Colonic mucosa (tissue), 4 donors: ENCODE data around the gene RNF14. TPM values are rescaled to one million over a fixed set of nuclear protein-coding genes. Genes with fewer than 3 reads are reported as not detected.

Experiments used
- DNase-seq: peaks from one replicate; pipeline ENCODE4 v3.0.0-alpha.2; 2020
- H3K27ac ChIP-seq: fragments of 200-600 bp; one replicate; pipeline ENCODE4 v1.8.0; 2021
- H3K27me3 ChIP-seq: fragments of 200-600 bp; one replicate; pipeline ENCODE4 v1.8.0; 2021
- H3K36me3 ChIP-seq: fragments of 200-600 bp; one replicate; pipeline ENCODE4 v1.8.0; 2021
- H3K4me1 ChIP-seq: fragments of 200-600 bp; one replicate; pipeline ENCODE4 v1.8.0; 2021; ENCODE audit warnings: mild to moderate bottlenecking
- H3K4me3 ChIP-seq: fragments of 200-600 bp; one replicate; pipeline ENCODE4 v1.8.0; 2021
- H3K9ac ChIP-seq, 2 donors: one replicate each; pipeline ENCODE4 v1.7.0; 2013; ENCODE audit warnings: control low read depth in 2 of 2, low read depth in 2 of 2, low read length in 2 of 2
- H3K9me3 ChIP-seq: fragments of 200-600 bp; one replicate; pipeline ENCODE4 v1.8.0; 2021
- CTCF ChIP-seq: fragments of 200-600 bp; IDR thresholded peaks from one replicate; pipeline ENCODE4 v1.8.0; 2022; ENCODE audit warnings: antibody characterized with exemption, mild to moderate bottlenecking
- intact Hi-C: fragments of 100-400 bp; cut with DNase I; formaldehyde crosslinking; loops from one replicate; pipeline ENCODE4 v1.14.1; 2022
- total RNA-seq, 2 donors: library from RNA; stranded (reverse); fragmentation: NEBNext Ultra II Directional in 1 of 2; extraction: Animal tissue kit (Norgen Biotek cat#: 25700) in 1 of 2; gene quantifications; one replicate each; pipeline ENCODE4 v1.2.1, GENCODE V29; 2021
- donor health status: healthy.
- donor health status: DM: no; HTN: no; CAD: no.
- donor health status: DM: no; HTN: no; CAD: no.

Gene RNF14
- total RNA-seq, 2 donors from 2014 or later: 49.4 to 69.8 TPM

GRCh38 chr5:141926434-141926833 is 42.5 kb upstream of the RNF14 start:
- H3K4me3 ChIP-seq: no peak overlapping the region
- no peak for DNase-seq
- no peaks in the 10 kb centered on the region for H3K27me3 ChIP-seq
- H3K36me3 ChIP-seq: peaks cover 40% of the 10 kb centered on the region
- H3K27ac ChIP-seq: no peak overlapping the region
- no peak for TF ChIP-seq CTCF
- no peak overlapping the region for H3K9ac ChIP-seq
- intact Hi-C loops: no loop called here
- peaks cover 5% of the 10 kb centered on the region for H3K4me1 ChIP-seq
- no peaks in the 10 kb centered on the region for H3K9me3 ChIP-seq

GRCh38 chr5:141928051-141928450 is 40.9 kb upstream of the RNF14 start:
- TF ChIP-seq CTCF: no peak
- no peak for DNase-seq
- H3K27me3 ChIP-seq: no peaks in the 10 kb centered on the region
- no peaks in the 10 kb centered on the region for H3K9me3 ChIP-seq
- H3K36me3 ChIP-seq: peaks cover 40% of the 10 kb centered on the region
- intact Hi-C loops: no loop called here
- H3K4me1 ChIP-seq: peaks cover 5% of the 10 kb centered on the region
- no peak overlapping the region for H3K9ac ChIP-seq
- no peak overlapping the region for H3K4me3 ChIP-seq
- H3K27ac ChIP-seq: no peak overlapping the region

- H3K27me3 ChIP-seq: no peaks in the 10 kb centered on the region
- H3K4me3 ChIP-seq: no peak overlapping the region
- DNase-seq: no peak
- intact Hi-C loops: no loop called here
- no peak overlapping the region for H3K27ac ChIP-seq
- H3K36me3 ChIP-seq: peaks cover 40% of the 10 kb centered on the region
- H3K9me3 ChIP-seq: no peaks in the 10 kb centered on the region
- peaks cover 1% of the 10 kb centered on the region for H3K4me1 ChIP-seq
- TF ChIP-seq CTCF: no peak
- H3K9ac ChIP-seq: no peak overlapping the region
Measured at GRCh38 chr5:141929398-141930058, 39.4 kb upstream of the RNF14 start.

GRCh38 chr5:141931694-141932093 is 37.2 kb upstream of the RNF14 start:
- no peaks in the 10 kb centered on the region for H3K4me1 ChIP-seq
- H3K9ac ChIP-seq: no peak overlapping the region
- intact Hi-C loops: no loop called here
- peaks cover 33% of the 10 kb centered on the region for H3K36me3 ChIP-seq
- no peaks in the 10 kb centered on the region for H3K9me3 ChIP-seq
- no peak overlapping the region for H3K27ac ChIP-seq
- no peak for DNase-seq
- no peaks in the 10 kb centered on the region for H3K27me3 ChIP-seq
- TF ChIP-seq CTCF: no peak
- H3K4me3 ChIP-seq: no peak overlapping the region

- no peaks in the 10 kb centered on the region for H3K4me1 ChIP-seq
- intact Hi-C loops: no loop called here
- H3K4me3 ChIP-seq: no peak overlapping the region
- no peak for TF ChIP-seq CTCF
- no peak overlapping the region for H3K9ac ChIP-seq
- H3K36me3 ChIP-seq: peaks cover 32% of the 10 kb centered on the region
- no peaks in the 10 kb centered on the region for H3K27me3 ChIP-seq
- no peaks in the 10 kb centered on the region for H3K9me3 ChIP-seq
- no peak for DNase-seq
- H3K27ac ChIP-seq: no peak overlapping the region
Measured at GRCh38 chr5:141933151-141933550, 35.8 kb upstream of the RNF14 start.
